Upper lobe of left lung (tissue), 4 donors: ENCODE data around the gene GPR34.

Source experiments
- CTCF ChIP-seq, 6 experiments: fragments of 450-650 bp in 4 of 6; fragments of 200-600 bp in 2 of 6; sonication (generic) in 2 of 6; IDR thresholded peaks; one replicate each; pipeline ENCODE4 v1.5.1; 2016 to 2019; ENCODE audit warnings: antibody characterized with exemption in 6 of 6
- POLR2A ChIP-seq, 4 donors: fragments of 450-650 bp; IDR thresholded peaks; one replicate each; pipeline ENCODE4 v1.5.1; 2016 to 2017; ENCODE audit warnings: antibody characterized with exemption in 4 of 4, mild to moderate bottlenecking in 2 of 4

- no peak for TF ChIP-seq CTCF (IDR thresholded peaks at IDR 0.05)
- TF ChIP-seq POLR2A (IDR thresholded peaks at IDR 0.05) = no peak
Observed at GRCh38 chrX:41720125-41720779, 31.5 kb downstream of the GPR34 start.
